ENCODE measurements around the gene EPB41L5.
"Not testable (repeated sequence)": the region's sequence is repeated elsewhere in the genome, so short reads cannot be mapped to it uniquely, and the experiment has no call there.

Gene EPB41L5

GRCh38 chr2:120060088-120060623 lies 47.3 kb downstream of the EPB41L5 start:
- H3K4me1 ChIP-seq (ENCODE audit: insufficient read depth, low read length, severe bottlenecking), result no peaks in the 10 kb centered on the region
- no peak overlapping the region for H3K9ac ChIP-seq (ENCODE audit: low read length)
- peaks cover 13% of the 10 kb centered on the region for H3K36me3 ChIP-seq (ENCODE audit: insufficient read depth, low read length)
- no peaks in the 10 kb centered on the region for H3F3A ChIP-seq (ENCODE audit: insufficient read depth, low read length)
- no peak for TF ChIP-seq CTCF (IDR thresholded peaks at IDR 0.05; ENCODE audit: low read length)
- no peak for TF ChIP-seq EZH2 (IDR thresholded peaks at IDR 0.05; ENCODE audit: borderline replicate concordance, low read length)
- peaks cover 14% of the 10 kb centered on the region for H3K79me2 ChIP-seq (ENCODE audit: insufficient read depth, low read length)
- no peak overlapping the region for H3K4me3 ChIP-seq (ENCODE audit: low read depth, low read length, poor library complexity, severe bottlenecking)
- no peaks in the 10 kb centered on the region for H3K27me3 ChIP-seq (ENCODE audit: insufficient read depth, low read length)
- no peaks in the 10 kb centered on the region for H4K20me1 ChIP-seq (ENCODE audit: insufficient read depth, low read length)
- no peak overlapping the region for H3K27ac ChIP-seq (ENCODE audit: low read depth, low read length, poor library complexity, severe bottlenecking)
- H3K9me3 ChIP-seq (ENCODE audit: low read length), result peaks cover 4% of the 10 kb centered on the region
- no peak overlapping the region for H3K4me2 ChIP-seq (ENCODE audit: low read length)
- H2AFZ ChIP-seq (ENCODE audit: low read length), result no peak overlapping the region
- H3K9me2 ChIP-seq (ENCODE audit: low read depth, low read length), result no peaks in the 10 kb centered on the region

- Histone ChIP-seq H3K27me3 (ENCODE audit: insufficient read depth, low read length) (no peaks in the 10 kb centered on the region), H3K79me2 (ENCODE audit: insufficient read depth, low read length) (0 out of 2 replicates have a peak, but pooled peaks cover 4% of the 10 kb centered on the region), H3K4me3 (ENCODE audit: low read depth, low read length, poor library complexity, severe bottlenecking) (no peak overlapping the region), H4K20me1 (ENCODE audit: insufficient read depth, low read length) (no peaks in the 10 kb centered on the region), H3F3A (ENCODE audit: insufficient read depth, low read length) (no peaks in the 10 kb centered on the region), H3K9me3 (ENCODE audit: low read length) (no peaks in the 10 kb centered on the region), H3K9me2 (ENCODE audit: low read depth, low read length) (no peaks in the 10 kb centered on the region), H2AFZ (ENCODE audit: low read length) (no peak overlapping the region), H3K27ac (ENCODE audit: low read depth, low read length, poor library complexity, severe bottlenecking) (no peak overlapping the region), H3K4me1 (ENCODE audit: insufficient read depth, low read length, severe bottlenecking) (no peaks in the 10 kb centered on the region), H3K9ac (ENCODE audit: low read length) (no peak overlapping the region), H3K4me2 (ENCODE audit: low read length) (no peak overlapping the region), H3K36me3 (ENCODE audit: insufficient read depth, low read length) (no peaks in the 10 kb centered on the region)
- TF ChIP-seq EZH2 (IDR thresholded peaks at IDR 0.05; ENCODE audit: borderline replicate concordance, low read length), result no peak
- no peak for TF ChIP-seq CTCF (IDR thresholded peaks at IDR 0.05; ENCODE audit: low read length)
Measured at GRCh38 chr2:120064664-120065063, 51.8 kb downstream of the EPB41L5 start.

- no peak overlapping the region for H3K27ac ChIP-seq (ENCODE audit: low read depth, low read length, poor library complexity, severe bottlenecking)
Measured at GRCh38 chr2:120066800-120067547, 54.1 kb downstream of the EPB41L5 start.

GRCh38 chr2:120068040-120068658 lies 55.3 kb downstream of the EPB41L5 start:
- not testable (repeated sequence) for H3K79me2 ChIP-seq (ENCODE audit: insufficient read depth, low read length); H4K20me1 ChIP-seq (ENCODE audit: insufficient read depth, low read length); H3F3A ChIP-seq (ENCODE audit: insufficient read depth, low read length); H3K4me1 ChIP-seq (ENCODE audit: insufficient read depth, low read length, severe bottlenecking); H3K4me2 ChIP-seq (ENCODE audit: low read length); H2AFZ ChIP-seq (ENCODE audit: low read length); H3K9me2 ChIP-seq (ENCODE audit: low read depth, low read length); H3K9me3 ChIP-seq (ENCODE audit: low read length); H3K9ac ChIP-seq (ENCODE audit: low read length); H3K27ac ChIP-seq (ENCODE audit: low read depth, low read length, poor library complexity, severe bottlenecking); H3K4me3 ChIP-seq (ENCODE audit: low read depth, low read length, poor library complexity, severe bottlenecking); H3K27me3 ChIP-seq (ENCODE audit: insufficient read depth, low read length); H3K36me3 ChIP-seq (ENCODE audit: insufficient read depth, low read length)

More at GRCh38 chr2:120066800-120067547, 54.1 kb downstream of the EPB41L5 start:
- H3K9me3 ChIP-seq (ENCODE audit: low read length), result no peaks in the 10 kb centered on the region
- H3K4me2 ChIP-seq (ENCODE audit: low read length), result no peak overlapping the region
- no peaks in the 10 kb centered on the region for H3F3A ChIP-seq (ENCODE audit: insufficient read depth, low read length)
- no peaks in the 10 kb centered on the region for H3K9me2 ChIP-seq (ENCODE audit: low read depth, low read length)
- 0 out of 2 replicates have a peak, but pooled peaks cover 4% of the 10 kb centered on the region for H3K79me2 ChIP-seq (ENCODE audit: insufficient read depth, low read length)
- no peak overlapping the region for H2AFZ ChIP-seq (ENCODE audit: low read length)
- TF ChIP-seq CTCF (IDR thresholded peaks at IDR 0.05; ENCODE audit: low read length), result no peak
- H3K27me3 ChIP-seq (ENCODE audit: insufficient read depth, low read length), result no peaks in the 10 kb centered on the region
- no peaks in the 10 kb centered on the region for H3K4me1 ChIP-seq (ENCODE audit: insufficient read depth, low read length, severe bottlenecking)
- H3K36me3 ChIP-seq (ENCODE audit: insufficient read depth, low read length), result no peaks in the 10 kb centered on the region
- no peak overlapping the region for H3K9ac ChIP-seq (ENCODE audit: low read length)
- H3K4me3 ChIP-seq (ENCODE audit: low read depth, low read length, poor library complexity, severe bottlenecking), result no peak overlapping the region
- H4K20me1 ChIP-seq (ENCODE audit: insufficient read depth, low read length), result no peaks in the 10 kb centered on the region
